SK-N-MC (cell line): Measurements from ENCODE around the gene CHST7.

Experiments used
- EZH2 ChIP-seq: fragments of 200-600 bp; sonication (generic); IDR thresholded peaks from one replicate; pipeline ENCODE4 v1.6.1; 2017; ENCODE audit warnings: antibody characterized with exemption
- FOXP2 ChIP-seq: optimal IDR thresholded peaks from 2 replicates; pipeline ENCODE3; 2011; ENCODE audit warnings: mild to moderate bottlenecking, moderate library complexity; ENCODE audit not compliant: insufficient read depth; ENCODE audit errors: extremely low read length, control extremely low read depth
- POLR2AphosphoS5 ChIP-seq: IDR thresholded peaks from 2 replicates; pipeline ENCODE4 v1.6.1; 2012; ENCODE audit warnings: mild to moderate bottlenecking, low read depth, low read length, borderline replicate concordance

DNA sequence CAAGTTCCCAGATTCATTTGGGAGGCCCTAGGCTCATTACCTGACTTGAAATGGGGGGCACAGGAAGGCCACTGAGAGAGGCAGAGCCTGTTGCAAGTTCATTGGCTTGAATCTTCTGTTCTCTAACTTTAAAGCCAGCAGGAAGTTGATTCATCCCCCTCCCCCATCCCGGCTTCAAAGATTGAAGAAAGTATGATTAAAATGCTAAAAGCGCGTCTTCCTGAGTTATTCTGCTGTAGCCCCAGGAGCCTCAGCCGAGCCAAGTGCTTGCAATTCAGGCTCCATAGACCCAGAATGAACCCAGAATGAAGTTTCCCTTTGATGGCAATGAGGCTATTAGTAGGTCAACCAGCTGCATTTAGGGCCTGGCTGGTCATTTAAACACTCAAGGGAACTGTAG, 14.7 kb downstream of the CHST7 start:
- TF ChIP-seq EZH2, result no peak
- no peak for TF ChIP-seq POLR2AphosphoS5
- TF ChIP-seq FOXP2, result no peak
